H1 (cell line): ENCODE results near the gene UQCC3. TPM values are rescaled to one million over a fixed set of nuclear protein-coding genes. Genes with fewer than 3 reads are reported as not detected.

Experiments used
- CTCF ChIA-PET: fragments of 300-600 bp; sonication (Branson Sonifier 250); formaldehyde crosslinking; loops from one replicate; lab custom pipeline; 2021; ENCODE audit not compliant: partially characterized antibody; lab: Charles Lee
- POLR2A ChIA-PET: fragments of 300-600 bp; sonication (Branson Sonifier 250); formaldehyde crosslinking; loops from one replicate; lab custom pipeline; 2021; ENCODE audit warnings: inconsistent platforms; ENCODE audit not compliant: partially characterized antibody; lab: Charles Lee
- DNase-seq, 2 experiments: peaks; one replicate each; pipeline versions ENCODE4 v3.0.0 to v3.0.0-alpha.2; 2010 to 2022; ENCODE audit warnings: low spot score in 2 of 2, low read depth in 1 of 2, mixed read lengths in 1 of 2
- FAIRE-seq: peaks from 2 replicates; lab custom pipeline; 2011; peaks lifted over from hg19 to GRCh38; lab: Jason Lieb, UNC
- H2AFZ ChIP-seq: 2 replicates; pipeline ENCODE4 v1.8.1; 2012; ENCODE audit warnings: low read length, inconsistent platforms
- H2AK5ac ChIP-seq: 2 replicates; pipeline ENCODE4 v1.6.1; 2013; ENCODE audit warnings: low read depth, low read length
- H2BK120ac ChIP-seq: replicated peaks from 2 replicates; pipeline ENCODE3; 2013; ENCODE audit warnings: low read depth, low read length, inconsistent platforms
- H2BK12ac ChIP-seq: 2 replicates; pipeline ENCODE4 v1.6.1; 2013; ENCODE audit warnings: low read depth, low read length
- H2BK15ac ChIP-seq: 2 replicates; pipeline ENCODE4 v1.6.1; 2013; ENCODE audit warnings: low read length
- H2BK20ac ChIP-seq: 2 replicates; pipeline ENCODE4 v1.6.1; 2013; ENCODE audit warnings: low read length
- H2BK5ac ChIP-seq: 2 replicates; pipeline ENCODE4 v1.6.1; 2013; ENCODE audit warnings: low read depth, low read length
- H3K14ac ChIP-seq: 2 replicates; pipeline ENCODE4 v1.6.1; 2013; ENCODE audit warnings: inconsistent platforms; ENCODE audit not compliant: insufficient read length
- H3K18ac ChIP-seq: 2 replicates; pipeline ENCODE4 v1.6.1; 2013; ENCODE audit warnings: low read length; ENCODE audit errors: extremely low read depth
- H3K23ac ChIP-seq: 2 replicates; pipeline ENCODE4 v1.6.1; 2013; ENCODE audit warnings: inconsistent platforms; ENCODE audit not compliant: insufficient read length
- H3K23me2 ChIP-seq: 2 replicates; pipeline ENCODE4 v1.6.1; 2013; ENCODE audit warnings: low read depth, low read length
- H3K27ac ChIP-seq: 2 replicates; pipeline ENCODE4 v1.6.1; 2011; ENCODE audit warnings: low read depth, low read length, inconsistent platforms
- H3K27me3 ChIP-seq, 4 experiments: replicated peaks in 1 of 4; 1 replicate in 1 of 4; 2 replicates in 3 of 4; pipeline versions ENCODE4 v1.6.1 to v1.8.1; 2011 to 2013; ENCODE audit warnings: low read length in 3 of 4, mild to moderate bottlenecking in 3 of 4, inconsistent platforms in 2 of 4, mixed read lengths in 2 of 4, moderate library complexity in 1 of 4; ENCODE audit not compliant: control insufficient read depth in 3 of 4, insufficient read depth in 3 of 4; ENCODE audit errors: extremely low read depth in 1 of 4
- H3K36me3 ChIP-seq, 4 experiments: 2 replicates each; pipeline versions ENCODE4 v1.6.1 to v1.8.1; 2011 to 2013; ENCODE audit warnings: mild to moderate bottlenecking in 4 of 4, low read length in 3 of 4, moderate library complexity in 2 of 4, control low read depth in 1 of 4, inconsistent platforms in 1 of 4; ENCODE audit not compliant: insufficient read depth in 4 of 4, control insufficient read depth in 2 of 4
- H3K4ac ChIP-seq: replicated peaks from 2 replicates; pipeline ENCODE3; 2013; ENCODE audit warnings: low read length, low read depth, mixed read lengths, inconsistent platforms; ENCODE audit not compliant: insufficient read length
- H3K4me1 ChIP-seq, 4 experiments: replicated peaks in 1 of 4; 1 replicate in 1 of 4; 2 replicates in 3 of 4; pipeline versions ENCODE4 v1.6.1 to v1.8.1; 2011 to 2013; ENCODE audit warnings: low read length in 3 of 4, inconsistent platforms in 2 of 4, mixed read lengths in 1 of 4; ENCODE audit not compliant: insufficient read depth in 4 of 4, control insufficient read depth in 3 of 4
- H3K4me2 ChIP-seq, 2 experiments: 2 replicates each; pipeline versions ENCODE4 v1.6.1 to v1.8.1; 2011 to 2013; ENCODE audit warnings: low read depth in 2 of 2, low read length in 2 of 2, control low read depth in 1 of 2, inconsistent platforms in 1 of 2, mild to moderate bottlenecking in 1 of 2; ENCODE audit not compliant: insufficient read depth in 1 of 2
- H3K4me3 ChIP-seq, 4 experiments: fragments of 200-600, 300-600 bp in 1 of 4; sonication (generic), shearing (Covaris generic), sonication (Bioruptor Twin) in 1 of 4; 2 replicates each; pipeline versions ENCODE4 v1.5.1 to v1.8.1; 2011 to 2016; ENCODE audit warnings: low read length in 4 of 4, low read depth in 3 of 4, control low read depth in 2 of 4, inconsistent platforms in 2 of 4, mild to moderate bottlenecking in 2 of 4, mixed read lengths in 1 of 4, moderate library complexity in 1 of 4; ENCODE audit not compliant: insufficient read depth in 2 of 4; ENCODE audit errors: extremely low read depth in 1 of 4
- H3K56ac ChIP-seq: replicated peaks from 2 replicates; pipeline ENCODE3; 2013; ENCODE audit warnings: low read depth, mild to moderate bottlenecking, mixed read lengths, low read length, inconsistent platforms; ENCODE audit not compliant: insufficient read length
- H3K79me1 ChIP-seq: 2 replicates; pipeline ENCODE4 v1.6.1; 2013; ENCODE audit warnings: low read depth, low read length, control low read depth
- H3K79me2 ChIP-seq, 2 experiments: 2 replicates each; pipeline versions ENCODE4 v1.6.1 to v1.8.1; 2012 to 2013; ENCODE audit warnings: low read length in 2 of 2, mild to moderate bottlenecking in 2 of 2, inconsistent platforms in 1 of 2; ENCODE audit not compliant: insufficient read depth in 2 of 2, control insufficient read depth in 1 of 2
- H3K9ac ChIP-seq, 4 experiments: replicated peaks in 1 of 4; 1 replicate in 1 of 4; 2 replicates in 3 of 4; pipeline versions ENCODE4 v1.6.1 to v1.8.1; 2011 to 2013; ENCODE audit warnings: low read depth in 3 of 4, low read length in 3 of 4, control low read depth in 2 of 4, mild to moderate bottlenecking in 2 of 4, moderate library complexity in 2 of 4, inconsistent platforms in 1 of 4; ENCODE audit errors: extremely low read depth in 1 of 4
- H3K9me3 ChIP-seq, 2 experiments: 2 replicates each; pipeline versions ENCODE4 v1.6.1 to v1.8.1; 2012 to 2013; ENCODE audit warnings: mild to moderate bottlenecking in 2 of 2, moderate library complexity in 2 of 2, control low read depth in 1 of 2, inconsistent platforms in 1 of 2, low read depth in 1 of 2, low read length in 1 of 2, mixed read lengths in 1 of 2; ENCODE audit not compliant: insufficient read depth in 2 of 2
- H4K20me1 ChIP-seq, 2 experiments: replicated peaks in 1 of 2; 2 replicates each; pipeline versions ENCODE3 to v1.8.1; 2011 to 2013; ENCODE audit warnings: inconsistent platforms in 2 of 2, low read length in 2 of 2, mild to moderate bottlenecking in 1 of 2; ENCODE audit not compliant: insufficient read depth in 2 of 2, control insufficient read depth in 1 of 2
- H4K5ac ChIP-seq: 2 replicates; pipeline ENCODE4 v1.6.1; 2013; ENCODE audit warnings: low read length, low read depth, mixed read lengths, inconsistent platforms; ENCODE audit not compliant: insufficient read length
- H4K8ac ChIP-seq: 2 replicates; pipeline ENCODE4 v1.8.0; 2013; ENCODE audit warnings: mild to moderate bottlenecking, moderate library complexity, low read length, inconsistent platforms; ENCODE audit not compliant: insufficient read depth; ENCODE audit errors: extremely low read depth
- H4K91ac ChIP-seq: replicated peaks from 2 replicates; pipeline ENCODE3; 2013; ENCODE audit warnings: low read length, mixed read lengths, inconsistent platforms; ENCODE audit not compliant: insufficient read length
- KDM4A ChIP-seq: IDR thresholded peaks from one replicate; pipeline ENCODE4 v1.7.1; 2012; ENCODE audit warnings: low read depth, mild to moderate bottlenecking, moderate library complexity, low read length, inconsistent platforms; ENCODE audit not compliant: severe bottlenecking
- RNF2 ChIP-seq: fragments of 200-900, 300-1000 bp; sonication (generic); IDR thresholded peaks from 2 replicates; pipeline ENCODE4 v1.7.1; 2016; ENCODE audit warnings: borderline replicate concordance, low read depth, mild to moderate bottlenecking, antibody characterized with exemption, low read length; ENCODE audit not compliant: poor library complexity, severe bottlenecking; ENCODE audit errors: missing control alignments
- WGBS, 2 experiments: shearing (Covaris generic) in 1 of 2; methylation state at CpG; one replicate each; pipeline versions ENCODE4 v1.1.6 to v1.1.7; 2013 to 2015; ENCODE audit warnings: low lambda C conversion rate in 2 of 2, mixed read lengths in 2 of 2, inconsistent platforms in 1 of 2, low coverage in 1 of 2, missing lambda C conversion rate in 1 of 2; ENCODE audit not compliant: insufficient replicate concordance in 2 of 2, insufficient coverage in 1 of 2, insufficient read length in 1 of 2; ENCODE audit errors: extremely low coverage in 1 of 2, missing lambda C conversion rate in 1 of 2; 5-methylcytosine and 5-hydroxymethylcytosine counted together
- polyA plus RNA-seq, 7 experiments: library from polyadenylated mRNA; depleted of rRNA in 3 of 7; stranded (reverse) in 5 of 7; unstranded in 2 of 7; fragments of >200 nt in 5 of 7; fragments of 200-250 nt in 2 of 7; gene quantifications; 1 replicate in 5 of 7; 2 replicates in 1 of 7; 4 replicates in 1 of 7; pipeline versions ENCODE4 v1.2.1 to v1.2.3, GENCODE V29; 2011 to 2013; ENCODE audit warnings: missing spikeins in 2 of 7, mixed read lengths in 2 of 7
- total RNA-seq: library from RNA; stranded (reverse); fragmentation: NEBNext Ultra II Directional; extraction: Animal tissue kit (Norgen Biotek cat#: 25700); gene quantifications from 2 replicates; pipeline ENCODE4 v1.2.1, GENCODE V29; 2021

The UQCC3 gene
- total and polyA plus RNA-seq, 2 of the 8 experiments (the other 6 are each of a cell fraction or from before 2014, with no cell fraction given) = 14.2 to 15.7 TPM

DNA sequence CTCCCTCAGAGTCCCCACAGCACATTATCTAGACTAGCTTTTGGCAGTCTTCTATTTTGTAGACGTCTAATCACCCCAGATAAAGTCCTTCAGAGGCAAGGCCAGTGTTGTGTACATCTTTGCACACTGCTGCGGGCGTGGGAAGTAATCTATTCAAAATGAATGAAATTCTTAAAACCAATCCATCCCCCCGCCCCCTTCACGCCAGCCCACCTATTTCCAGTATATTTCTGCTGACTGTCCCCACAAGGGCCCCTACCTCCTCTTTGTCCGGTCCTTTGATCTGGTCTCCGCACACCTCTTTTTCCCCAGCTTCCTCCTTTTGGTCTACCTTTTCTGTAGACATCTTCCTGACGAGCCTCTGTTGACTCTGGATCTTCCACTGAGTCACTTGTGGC lies 35.4 kb downstream of the UQCC3 start:
- peaks cover 7 to 34% (median 20%) of the 10 kb centered on the region in 4 experiments for H3K4me1 ChIP-seq
- H4K8ac ChIP-seq = no peak overlapping the region
- no peak overlapping the region for H3K14ac ChIP-seq
- DNase-seq = no peak
- no peak overlapping the region for H3K23ac ChIP-seq
- H2BK120ac ChIP-seq = peak overlapping the region; percentile 72
- H2BK20ac ChIP-seq = 0 out of 2 replicates have a peak overlapping the region, but pooled peaks have one; percentile 66
- no peak overlapping the region; the same call in 1 of the 2 replicates for H2AK5ac ChIP-seq
- CTCF ChIA-PET = interaction anchor here (1.2 to 3.8 kb wide), 5 partner anchors 18 to 64 kb away, joined by 3 to 21 read pairs (median 9); partner anchors contain the start of genes C11orf98, CSKMT, LRRN4CL and TAF6L
- H3K36me3 ChIP-seq = peaks cover 4 to 15% (median 7%) of the 10 kb centered on the region in 4 experiments; a peak in 6 of 8 replicates
- H3K23me2 ChIP-seq = peaks cover 22% of the 10 kb centered on the region
- peak overlapping the region; percentile 25 for H3K27ac ChIP-seq
- peak overlapping the region; percentile 75 for H3K4ac ChIP-seq
- H3K4me2 ChIP-seq = peak overlapping the region; percentile 99
- peak overlapping the region; percentile 86 for H2BK5ac ChIP-seq
- 3% methylated on average over 8 of the region's 8 CpGs; no CpG with 5 or more reads in 1 of the 2 experiments for WGBS, 2 experiments
- H4K91ac ChIP-seq = peak overlapping the region; percentile 67
- peak overlapping the region; percentile 78 for H3K18ac ChIP-seq
- no peak overlapping the region for H2AFZ ChIP-seq
- H4K5ac ChIP-seq = peak overlapping the region; percentile 38
- FAIRE-seq = no peak
- H3K79me1 ChIP-seq = no peaks in the 10 kb centered on the region; the same call in 1 of the 2 replicates
- TF ChIP-seq KDM4A (peak; percentile 2), RNF2 (no peak)
- H3K4me3 ChIP-seq = peak overlapping the region; percentile 49 to 83 (median 82)
- H3K56ac ChIP-seq = no peak overlapping the region
- no peaks in the 10 kb centered on the region for H3K9me3 ChIP-seq
- no peaks in the 10 kb centered on the region for H4K20me1 ChIP-seq
- POLR2A ChIA-PET = interaction anchor here (0.7 to 61.4 kb wide), 28 partner anchors 8 to 150 kb away, joined by 3 to 2041 read pairs (median 8); partner anchors contain the start of genes C11orf98, CSKMT, EEF1G and EML3
- peak overlapping the region; percentile 33; the same call in 1 of the 2 replicates for H2BK15ac ChIP-seq
- peak overlapping the region in 3 of 4 experiments; percentile 52 to 76 (median 63); a peak in 6 of 7 replicates for H3K9ac ChIP-seq
- H3K79me2 ChIP-seq = peaks cover 0 to 7% of the 10 kb centered on the region in 2 experiments; a peak in 1 of 4 replicates
- H3K27me3 ChIP-seq = no peaks in the 10 kb centered on the region
- H2BK12ac ChIP-seq = peak overlapping the region; percentile 86; the same call in 1 of the 2 replicates
